Measurements from ENCODE around the gene MYOC. TPM values are rescaled to one million over a fixed set of nuclear protein-coding genes. Genes with fewer than 3 reads are reported as not detected.
"Not testable (repeated sequence)": the region's sequence is repeated elsewhere in the genome, so short reads cannot be mapped to it uniquely, and the experiment has no call there.

Gene MYOC
- not detected in 2 replicates for polyA plus RNA-seq (2011; rRNA removed)
- polyA minus RNA-seq (2011; rRNA and poly(A)+ RNA removed): not detected in 2 replicates

- no peak within 1 kb of the TSS for H3K27ac ChIP-seq (ENCODE audit: low read depth, low read length)
- DNase-seq (ENCODE audit: low read depth, low spot score): no peak
- ChIA-PET POLR2A (no interaction called here), CTCF (no interaction called here)
- no peaks in the 10 kb centered on the region for H3K9me3 ChIP-seq (ENCODE audit: control insufficient read depth, insufficient read depth, low read length)
- no peak for TF ChIP-seq CTCF (IDR thresholded peaks at IDR 0.05; ENCODE audit: low read depth, low read length)
- H3K27me3 ChIP-seq (ENCODE audit: control insufficient read depth, insufficient read depth, low read length): no peaks in the 10 kb centered on the region
- H3K4me3 ChIP-seq (ENCODE audit: low read depth, low read length): no peak within 1 kb of the TSS
These were observed at the start of gene MYOC for GRCh38 chr1:171652234-171652822. Gene MYOC (minus strand): TSS chr1:171652688. CDS start chr1:171652611, 77 bp downstream.

- Histone ChIP-seq H3K9me3 (ENCODE audit: control insufficient read depth, insufficient read depth, low read length) (no peaks in the 10 kb centered on the region; the same call in 1 of the 2 replicates), H3K27me3 (ENCODE audit: control insufficient read depth, insufficient read depth, low read length) (no peaks in the 10 kb centered on the region), H3K4me3 (ENCODE audit: low read depth, low read length) (no peak overlapping the region), H3K27ac (ENCODE audit: low read depth, low read length) (no peak overlapping the region)
- no peak for DNase-seq (ENCODE audit: low read depth, low spot score)
- ChIA-PET POLR2A (no interaction called here), CTCF (no interaction called here)
- TF ChIP-seq CTCF (IDR thresholded peaks at IDR 0.05; ENCODE audit: low read depth, low read length): no peak
These were observed 47.0 kb upstream of the MYOC start for GRCh38 chr1:171699531-171699930.

- H3K9me3 ChIP-seq (ENCODE audit: control insufficient read depth, insufficient read depth, low read length); H3K27me3 ChIP-seq (ENCODE audit: control insufficient read depth, insufficient read depth, low read length); CTCF ChIA-PET; DNase-seq (ENCODE audit: low read depth, low spot score); H3K4me3 ChIP-seq (ENCODE audit: low read depth, low read length); H3K27ac ChIP-seq (ENCODE audit: low read depth, low read length); POLR2A ChIA-PET: not testable (repeated sequence)
These were observed 43.3 kb upstream of the MYOC start for GRCh38 chr1:171695772-171696171.

- POLR2A ChIA-PET; H3K27ac ChIP-seq (ENCODE audit: low read depth, low read length); H3K27me3 ChIP-seq (ENCODE audit: control insufficient read depth, insufficient read depth, low read length); CTCF ChIA-PET; H3K9me3 ChIP-seq (ENCODE audit: control insufficient read depth, insufficient read depth, low read length); H3K4me3 ChIP-seq (ENCODE audit: low read depth, low read length); DNase-seq (ENCODE audit: low read depth, low spot score): not testable (repeated sequence)
These were observed 41.1 kb upstream of the MYOC start for GRCh38 chr1:171693541-171693940.

- no peak overlapping the region for H3K4me3 ChIP-seq (ENCODE audit: low read depth, low read length)
- H3K27me3 ChIP-seq (ENCODE audit: control insufficient read depth, insufficient read depth, low read length): no peaks in the 10 kb centered on the region
- ChIA-PET POLR2A (no interaction called here), CTCF (no interaction called here)
- no peak for DNase-seq (ENCODE audit: low read depth, low spot score)
- H3K27ac ChIP-seq (ENCODE audit: low read depth, low read length): no peak overlapping the region
- no peak for TF ChIP-seq CTCF (IDR thresholded peaks at IDR 0.05; ENCODE audit: low read depth, low read length)
- H3K9me3 ChIP-seq (ENCODE audit: control insufficient read depth, insufficient read depth, low read length): no peaks in the 10 kb centered on the region
These were observed 31.4 kb upstream of the MYOC start for GRCh38 chr1:171683870-171684269.

- no peak overlapping the region for H3K27ac ChIP-seq (ENCODE audit: low read depth, low read length)
- POLR2A ChIA-PET: no interaction called here
- no peak for DNase-seq (ENCODE audit: low read depth, low spot score)
- no peak for TF ChIP-seq CTCF (IDR thresholded peaks at IDR 0.05; ENCODE audit: low read depth, low read length)
- CTCF ChIA-PET: no interaction called here
- no peaks in the 10 kb centered on the region for H3K9me3 ChIP-seq (ENCODE audit: control insufficient read depth, insufficient read depth, low read length)
- H3K4me3 ChIP-seq (ENCODE audit: low read depth, low read length): no peak overlapping the region
- no peaks in the 10 kb centered on the region for H3K27me3 ChIP-seq (ENCODE audit: control insufficient read depth, insufficient read depth, low read length)
These were observed 27.9 kb upstream of the MYOC start for GRCh38 chr1:171680339-171680738.

Measured in AG04450 (cell line).